Stimulated activated naive CD8-positive, alpha-beta T cell treated with anti-CD3 and anti-CD28 coated beads, Interleukin-15, amount 100 ng/mL, for 72 hours (primary cell): Measurements from ENCODE around the gene NUP205.
"Not testable (repeated sequence)": the region's sequence is repeated elsewhere in the genome, so short reads cannot be mapped to it uniquely, and the experiment has no call there.

Experiments used
- ATAC-seq: fragments of 150-1000 bp; cut with Tn5 transposase; 2 replicates; pipeline ENCODE4 v1.10.0; 2021; ENCODE audit warnings: mild to moderate bottlenecking, moderate library complexity
- DNase-seq, 2 donors: peaks; one replicate each; pipeline ENCODE4 v3.0.0; 2021 to 2022
- H3K27ac Mint-ChIP-seq, 2 donors: one replicate each; pipeline ENCODE4 v1.8.0; 2022; ENCODE audit warnings: mild to moderate bottlenecking in 2 of 2, mixed read lengths in 2 of 2, moderate library complexity in 2 of 2
- H3K27me3 Mint-ChIP-seq: one replicate; pipeline ENCODE4 v1.8.0; 2022; ENCODE audit warnings: mixed read lengths
- H3K4me1 Mint-ChIP-seq: one replicate; pipeline ENCODE4 v1.8.0; 2022; ENCODE audit warnings: mild to moderate bottlenecking, mixed read lengths
- H3K4me3 Mint-ChIP-seq, 2 donors: one replicate each; pipeline ENCODE4 v1.8.0; 2022; ENCODE audit warnings: mild to moderate bottlenecking in 2 of 2, mixed read lengths in 2 of 2, moderate library complexity in 1 of 2
- H3K9me3 Mint-ChIP-seq, 2 donors: one replicate each; pipeline ENCODE4 v1.8.0; 2022; ENCODE audit warnings: mixed read lengths in 2 of 2

NUP205 gene

GRCh38 chr7:135584362-135585353 lies 26.9 kb downstream of the NUP205 start:
- no peaks in the 10 kb centered on the region for H3K27me3 Mint-ChIP-seq
- no peaks in the 10 kb centered on the region for H3K9me3 Mint-ChIP-seq
- no peak overlapping the region for H3K27ac Mint-ChIP-seq
- H3K4me3 Mint-ChIP-seq = no peak overlapping the region
- DNase-seq = no peak
- no peak for ATAC-seq
- no peaks in the 10 kb centered on the region for H3K4me1 Mint-ChIP-seq

- Mint-ChIP-seq H3K9me3 (no peaks in the 10 kb centered on the region), H3K4me1 (no peaks in the 10 kb centered on the region), H3K27me3 (no peaks in the 10 kb centered on the region), H3K4me3 (no peak overlapping the region), H3K27ac (no peak overlapping the region)
- no peak for DNase-seq
- ATAC-seq = no peak
Observed at GRCh38 chr7:135597181-135597925, 39.6 kb downstream of the NUP205 start.

GRCh38 chr7:135597926-135598305 lies 40.2 kb downstream of the NUP205 start:
- Mint-ChIP-seq H3K4me1 (no peaks in the 10 kb centered on the region), H3K9me3 (no peaks in the 10 kb centered on the region), H3K4me3 (no peak overlapping the region), H3K27ac (no peak overlapping the region), H3K27me3 (no peaks in the 10 kb centered on the region)
- ATAC-seq (no peak), DNase-seq (no peak)

GRCh38 chr7:135599471-135599870 lies 41.8 kb downstream of the NUP205 start:
- no peak overlapping the region for H3K27ac Mint-ChIP-seq
- H3K4me3 Mint-ChIP-seq = no peak overlapping the region
- H3K4me1 Mint-ChIP-seq = no peaks in the 10 kb centered on the region
- DNase-seq (no peak), ATAC-seq (no peak)
- no peaks in the 10 kb centered on the region for H3K9me3 Mint-ChIP-seq
- H3K27me3 Mint-ChIP-seq = no peaks in the 10 kb centered on the region

GRCh38 chr7:135600226-135600625 lies 42.5 kb downstream of the NUP205 start:
- Mint-ChIP-seq H3K9me3 (no peaks in the 10 kb centered on the region), H3K27ac (no peak overlapping the region), H3K27me3 (no peaks in the 10 kb centered on the region), H3K4me3 (no peak overlapping the region), H3K4me1 (no peaks in the 10 kb centered on the region)
- DNase-seq (no peak), ATAC-seq (no peak)

GRCh38 chr7:135601182-135601581 lies 43.5 kb downstream of the NUP205 start:
- H3K27ac Mint-ChIP-seq = no peak overlapping the region
- ATAC-seq = no peak

GRCh38 chr7:135602304-135602703 lies 44.6 kb downstream of the NUP205 start:
- no peak overlapping the region for H3K4me3 Mint-ChIP-seq
- DNase-seq (no peak), ATAC-seq (no peak)
- no peaks in the 10 kb centered on the region for H3K4me1 Mint-ChIP-seq
- no peaks in the 10 kb centered on the region for H3K27me3 Mint-ChIP-seq
- no peak overlapping the region for H3K27ac Mint-ChIP-seq
- no peaks in the 10 kb centered on the region for H3K9me3 Mint-ChIP-seq

More at GRCh38 chr7:135601182-135601581, 43.5 kb downstream of the NUP205 start:
- Mint-ChIP-seq H3K4me3 (no peak overlapping the region), H3K9me3 (no peaks in the 10 kb centered on the region), H3K27me3 (no peaks in the 10 kb centered on the region), H3K4me1 (no peaks in the 10 kb centered on the region)
- DNase-seq = no peak

- no peaks in the 10 kb centered on the region for H3K9me3 Mint-ChIP-seq
- H3K27me3 Mint-ChIP-seq = no peaks in the 10 kb centered on the region
- ATAC-seq = no peak
- H3K4me1 Mint-ChIP-seq = no peaks in the 10 kb centered on the region
- DNase-seq = no peak
- H3K27ac Mint-ChIP-seq = no peak overlapping the region
- H3K4me3 Mint-ChIP-seq = no peak overlapping the region
Observed at GRCh38 chr7:135616136-135616535, 58.4 kb downstream of the NUP205 start.

- no peak for DNase-seq
- H3K27me3 Mint-ChIP-seq = no peaks in the 10 kb centered on the region
- H3K27ac Mint-ChIP-seq = peak overlapping the region in 1 of 2 donors; percentile 11
- ATAC-seq = no peak
- no peaks in the 10 kb centered on the region for H3K4me1 Mint-ChIP-seq
- no peak overlapping the region for H3K4me3 Mint-ChIP-seq
- no peaks in the 10 kb centered on the region for H3K9me3 Mint-ChIP-seq
Observed at GRCh38 chr7:135617781-135618180, 60.1 kb downstream of the NUP205 start.

GRCh38 chr7:135618510-135618909 lies 60.8 kb downstream of the NUP205 start:
- Mint-ChIP-seq H3K4me1 (no peaks in the 10 kb centered on the region), H3K27me3 (no peaks in the 10 kb centered on the region), H3K4me3 (no peak overlapping the region), H3K9me3 (no peaks in the 10 kb centered on the region), H3K27ac (no peak overlapping the region)
- ATAC-seq (no peak), DNase-seq (no peak)

GRCh38 chr7:135620447-135620846 lies 62.7 kb downstream of the NUP205 start:
- no peak overlapping the region for H3K27ac Mint-ChIP-seq
- no peak overlapping the region for H3K4me3 Mint-ChIP-seq
- no peak for DNase-seq

GRCh38 chr7:135620980-135621850 lies 63.5 kb downstream of the NUP205 start:
- no peaks in the 10 kb centered on the region for H3K27me3 Mint-ChIP-seq
- H3K4me1 Mint-ChIP-seq = no peaks in the 10 kb centered on the region

More at GRCh38 chr7:135620447-135620846, 62.7 kb downstream of the NUP205 start:
- H3K4me1 Mint-ChIP-seq = no peaks in the 10 kb centered on the region
- H3K27me3 Mint-ChIP-seq = no peaks in the 10 kb centered on the region
- ATAC-seq = no peak
- no peaks in the 10 kb centered on the region for H3K9me3 Mint-ChIP-seq

GRCh38 chr7:135634191-135634878 lies 76.6 kb downstream of the NUP205 start:
- Mint-ChIP-seq H3K4me1 (no peaks in the 10 kb centered on the region), H3K4me3 (no peak overlapping the region), H3K27me3 (no peaks in the 10 kb centered on the region), H3K27ac (peak overlapping the region; percentile 22 to 27), H3K9me3 (no peaks in the 10 kb centered on the region)
- ATAC-seq (no peak), DNase-seq (no peak)

More at GRCh38 chr7:135620980-135621850, 63.5 kb downstream of the NUP205 start:
- Mint-ChIP-seq H3K4me3 (no peak overlapping the region), H3K9me3 (no peaks in the 10 kb centered on the region), H3K27ac (no peak overlapping the region)
- ATAC-seq (no peak), DNase-seq (no peak)

- not testable (repeated sequence) for H3K27ac Mint-ChIP-seq, ATAC-seq
Observed at GRCh38 chr7:135639690-135640089, 82.0 kb downstream of the NUP205 start.

GRCh38 chr7:135644154-135644553 lies 86.4 kb downstream of the NUP205 start:
- ATAC-seq (no peak), DNase-seq (no peak)
- Mint-ChIP-seq H3K4me1 (no peaks in the 10 kb centered on the region), H3K27ac (peak overlapping the region; percentile 56 to 76), H3K27me3 (no peaks in the 10 kb centered on the region), H3K9me3 (no peaks in the 10 kb centered on the region), H3K4me3 (no peak overlapping the region)

More at GRCh38 chr7:135639690-135640089, 82.0 kb downstream of the NUP205 start:
- H3K27me3 Mint-ChIP-seq, H3K4me3 Mint-ChIP-seq, DNase-seq, H3K4me1 Mint-ChIP-seq, H3K9me3 Mint-ChIP-seq: not testable (repeated sequence)
